Neural crest cell (in vitro differentiated cells): ENCODE results near the gene SCN2A. TPM values are rescaled to one million over a fixed set of nuclear protein-coding genes. Genes with fewer than 3 reads are reported as not detected.
"Not testable (repeated sequence)": the region's sequence is repeated elsewhere in the genome, so short reads cannot be mapped to it uniquely, and the experiment has no call there.

Experiments
- DNase-seq: peaks from one replicate; pipeline ENCODE4 v3.0.0; 2021; ENCODE audit warnings: low read depth, mixed read lengths, low spot score
- H3K27ac Mint-ChIP-seq: one replicate; pipeline ENCODE4 v1.8.0; 2021; ENCODE audit warnings: mild to moderate bottlenecking, mixed read lengths; ENCODE audit not compliant: unreplicated experiment
- H3K27me3 Mint-ChIP-seq: 2 replicates; pipeline ENCODE4 v1.8.0; 2021; ENCODE audit warnings: low read depth, mild to moderate bottlenecking, mixed read lengths
- H3K36me3 Mint-ChIP-seq: 2 replicates; pipeline ENCODE4 v1.8.0; 2021; ENCODE audit warnings: low read depth, mild to moderate bottlenecking, mixed read lengths
- H3K4me1 Mint-ChIP-seq: 2 replicates; pipeline ENCODE4 v1.8.0; 2021; ENCODE audit warnings: mixed read lengths
- H3K4me3 Mint-ChIP-seq: one replicate; pipeline ENCODE4 v1.8.0; 2021; ENCODE audit warnings: mild to moderate bottlenecking, mixed read lengths
- H3K9me3 Mint-ChIP-seq: 2 replicates; pipeline ENCODE4 v1.8.0; 2021; ENCODE audit warnings: mixed read lengths
- CTCF ChIP-seq: fragments of 200-600 bp; sonication (generic); conservative IDR thresholded peaks from 2 replicates; pipeline ENCODE4 v1.5.0; 2021; ENCODE audit warnings: antibody characterized with exemption, mild to moderate bottlenecking
- total RNA-seq: library from RNA; stranded (reverse); gene quantifications from 2 replicates; pipeline ENCODE4 v1.2.1, GENCODE V29; 2021

Gene SCN2A
- total RNA-seq, 1 donor from 2014 or later = 0.47 TPM

- Mint-ChIP-seq H3K27me3 (no peaks in the 10 kb centered on the region), H3K9me3 (no peaks in the 10 kb centered on the region), H3K27ac (no peak overlapping the region), H3K36me3 (no peaks in the 10 kb centered on the region), H3K4me1 (no peaks in the 10 kb centered on the region), H3K4me3 (no peak overlapping the region)
- DNase-seq = no peak
- no peak for TF ChIP-seq CTCF
Measured at GRCh38 chr2:165312999-165313398, 73.8 kb downstream of the SCN2A start.

- DNase-seq = no peak
- Mint-ChIP-seq H3K4me1 (no peaks in the 10 kb centered on the region), H3K4me3 (no peak overlapping the region), H3K9me3 (no peaks in the 10 kb centered on the region), H3K36me3 (no peaks in the 10 kb centered on the region), H3K27ac (no peak overlapping the region), H3K27me3 (no peaks in the 10 kb centered on the region)
- no peak for TF ChIP-seq CTCF
Measured at GRCh38 chr2:165313509-165313908, 74.3 kb downstream of the SCN2A start.

DNA sequence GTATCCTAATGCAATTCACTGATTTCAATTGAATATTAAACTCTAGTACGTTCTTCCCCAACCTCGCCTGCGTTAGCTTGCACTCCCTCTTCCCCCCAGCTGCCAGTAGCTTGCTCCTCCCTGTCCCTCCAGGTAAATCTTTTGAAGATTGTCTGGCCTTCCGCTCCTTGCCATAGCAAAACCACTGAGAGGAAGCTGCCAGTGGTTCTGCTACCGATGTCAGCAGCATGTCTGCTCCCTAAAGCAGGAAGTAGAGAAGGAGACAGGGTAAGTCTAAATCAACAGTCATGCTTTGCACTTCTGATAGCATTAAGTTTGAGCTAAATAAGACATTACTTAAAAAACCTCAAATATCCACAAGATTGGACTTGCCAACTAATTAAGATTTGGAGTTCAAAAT is 89.1 kb downstream of the SCN2A start:
- Mint-ChIP-seq H3K4me3 (no peak overlapping the region), H3K9me3 (peaks cover 1% of the 10 kb centered on the region), H3K27me3 (no peaks in the 10 kb centered on the region), H3K4me1 (no peaks in the 10 kb centered on the region), H3K27ac (no peak overlapping the region), H3K36me3 (no peaks in the 10 kb centered on the region)
- DNase-seq = no peak
- TF ChIP-seq CTCF = no peak

DNA sequence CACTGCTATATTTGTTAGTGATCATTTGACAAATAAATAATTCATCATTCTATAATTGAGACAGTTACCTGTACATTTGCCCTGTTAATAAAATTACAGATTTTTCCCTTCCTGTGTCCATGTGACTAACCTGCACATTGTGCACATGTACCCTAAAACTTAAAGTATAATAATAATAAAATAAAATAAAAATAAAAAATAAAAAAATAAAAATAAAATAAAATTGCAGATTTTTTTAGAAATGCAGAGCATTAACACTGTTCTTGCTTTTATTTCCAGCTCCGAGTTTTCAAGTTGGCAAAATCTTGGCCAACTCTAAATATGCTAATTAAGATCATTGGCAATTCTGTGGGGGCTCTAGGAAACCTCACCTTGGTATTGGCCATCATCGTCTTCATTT is 105.1 kb downstream of the SCN2A start:
- H3K36me3 Mint-ChIP-seq, H3K4me3 Mint-ChIP-seq, H3K27me3 Mint-ChIP-seq, H3K9me3 Mint-ChIP-seq, H3K4me1 Mint-ChIP-seq, H3K27ac Mint-ChIP-seq, DNase-seq: not testable (repeated sequence)

DNA sequence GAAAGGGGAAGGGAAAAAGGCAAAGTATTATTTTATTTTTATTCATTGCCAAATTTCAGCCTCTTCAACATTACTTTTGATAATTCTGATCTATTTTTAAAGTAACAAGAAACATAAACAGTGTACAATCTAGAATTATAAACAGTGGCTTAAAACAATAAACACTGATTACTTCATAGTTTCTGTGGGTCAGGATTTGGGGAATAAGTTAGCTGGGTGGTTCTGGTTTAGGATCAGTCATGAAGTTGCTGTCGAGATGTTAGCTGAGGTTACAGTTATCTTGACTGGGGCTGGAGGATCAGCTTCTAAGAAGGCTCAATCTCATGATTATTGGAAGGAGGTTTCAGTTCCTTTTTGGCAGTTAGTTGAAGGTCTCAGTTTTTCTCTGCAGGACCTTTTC is 109.2 kb downstream of the SCN2A start:
- H3K27me3 Mint-ChIP-seq = no peaks in the 10 kb centered on the region
- TF ChIP-seq CTCF = no peak
- peaks cover 2% of the 10 kb centered on the region for H3K36me3 Mint-ChIP-seq
- no peaks in the 10 kb centered on the region for H3K4me1 Mint-ChIP-seq
- peaks cover 3% of the 10 kb centered on the region for H3K9me3 Mint-ChIP-seq
- no peak for DNase-seq
- H3K4me3 Mint-ChIP-seq = no peak overlapping the region
- no peak overlapping the region for H3K27ac Mint-ChIP-seq

DNA sequence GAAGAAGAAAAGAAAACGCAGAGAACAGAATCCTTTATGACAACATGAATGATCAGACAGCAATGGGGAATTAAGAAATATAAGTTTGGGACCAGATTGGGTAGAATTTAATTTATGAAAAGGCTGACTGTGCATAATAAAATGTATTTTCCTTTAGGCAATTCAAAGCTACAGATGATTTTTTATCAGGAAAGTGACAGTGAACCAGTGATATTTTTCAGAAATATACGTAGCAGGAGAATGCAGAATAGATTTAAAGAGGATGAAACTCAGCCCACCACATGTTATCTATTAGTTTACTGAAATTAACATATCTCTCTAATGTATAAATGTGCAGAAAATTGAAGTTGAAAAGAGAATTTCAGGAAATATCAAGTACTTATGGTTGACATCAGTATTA is 110.0 kb downstream of the SCN2A start:
- no peak overlapping the region for H3K27ac Mint-ChIP-seq
- no peak for DNase-seq
- H3K4me3 Mint-ChIP-seq = no peak overlapping the region
- H3K9me3 Mint-ChIP-seq = peaks cover 3% of the 10 kb centered on the region
- H3K36me3 Mint-ChIP-seq = peaks cover 2% of the 10 kb centered on the region
- no peak for TF ChIP-seq CTCF
- H3K27me3 Mint-ChIP-seq = no peaks in the 10 kb centered on the region
- H3K4me1 Mint-ChIP-seq = no peaks in the 10 kb centered on the region
